Sigmoid colon (tissue), 4 donors: Measurements from ENCODE around the gene TSEN54.

Experiments used
- EP300 ChIP-seq, 4 donors: sonication (generic); formaldehyde crosslinking; IDR thresholded peaks; one replicate each; pipeline ENCODE4 v1.6.1; 2017; ENCODE audit warnings: antibody characterized with exemption in 4 of 4
- TF ChIP-seq, protein P1 (sequence below), 4 experiments: fragments of 450-650 bp in 3 of 4; fragments of 200-600 bp in 1 of 4; IDR thresholded peaks; one replicate each; pipeline ENCODE4 v1.5.1; 2016 to 2019; ENCODE audit warnings: antibody characterized with exemption in 4 of 4, mild to moderate bottlenecking in 3 of 4, moderate library complexity in 2 of 4

- no peak for TF ChIP-seq EP300 (IDR thresholded peaks at IDR 0.05)
- TF ChIP-seq, protein P1, sequence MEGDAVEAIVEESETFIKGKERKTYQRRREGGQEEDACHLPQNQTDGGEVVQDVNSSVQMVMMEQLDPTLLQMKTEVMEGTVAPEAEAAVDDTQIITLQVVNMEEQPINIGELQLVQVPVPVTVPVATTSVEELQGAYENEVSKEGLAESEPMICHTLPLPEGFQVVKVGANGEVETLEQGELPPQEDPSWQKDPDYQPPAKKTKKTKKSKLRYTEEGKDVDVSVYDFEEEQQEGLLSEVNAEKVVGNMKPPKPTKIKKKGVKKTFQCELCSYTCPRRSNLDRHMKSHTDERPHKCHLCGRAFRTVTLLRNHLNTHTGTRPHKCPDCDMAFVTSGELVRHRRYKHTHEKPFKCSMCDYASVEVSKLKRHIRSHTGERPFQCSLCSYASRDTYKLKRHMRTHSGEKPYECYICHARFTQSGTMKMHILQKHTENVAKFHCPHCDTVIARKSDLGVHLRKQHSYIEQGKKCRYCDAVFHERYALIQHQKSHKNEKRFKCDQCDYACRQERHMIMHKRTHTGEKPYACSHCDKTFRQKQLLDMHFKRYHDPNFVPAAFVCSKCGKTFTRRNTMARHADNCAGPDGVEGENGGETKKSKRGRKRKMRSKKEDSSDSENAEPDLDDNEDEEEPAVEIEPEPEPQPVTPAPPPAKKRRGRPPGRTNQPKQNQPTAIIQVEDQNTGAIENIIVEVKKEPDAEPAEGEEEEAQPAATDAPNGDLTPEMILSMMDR (IDR thresholded peaks at IDR 0.05) = no peak
Observed at GRCh38 chr17:75473246-75473645, 43.1 kb upstream of the TSEN54 start.
